CD4-positive, alpha-beta T cell treated with Interleukin-15 for 4 hours (primary cell): ENCODE results near the gene ACKR4.
"Not testable (repeated sequence)": the region's sequence is repeated elsewhere in the genome, so short reads cannot be mapped to it uniquely, and the experiment has no call there.

Source experiments
- DNase-seq: peaks from one replicate; pipeline ENCODE4 v3.0.0-alpha.2; 2020; ENCODE audit warnings: low spot score

The ACKR4 gene

GRCh38 chr3:132596816-132597433 lies at the start of gene ACKR4:
Gene ACKR4, plus strand, starts transcription at chr3:132597270. Its CDS starts 3,128 bp downstream, at chr3:132600398.
- no peak for DNase-seq

- DNase-seq = no peak
Measured at GRCh38 chr3:132549169-132549568, 47.9 kb upstream of the ACKR4 start.

GRCh38 chr3:132549890-132550578 lies 47.0 kb upstream of the ACKR4 start:
- DNase-seq = no peak

GRCh38 chr3:132550579-132551305 lies 46.3 kb upstream of the ACKR4 start:
- DNase-seq = no peak

- DNase-seq = no peak
Measured at GRCh38 chr3:132553826-132554225, 43.2 kb upstream of the ACKR4 start.

GRCh38 chr3:132554437-132554836 lies 42.6 kb upstream of the ACKR4 start:
- no peak for DNase-seq

- DNase-seq = no peak
Measured at GRCh38 chr3:132555306-132556035, 41.6 kb upstream of the ACKR4 start.

- not testable (repeated sequence) for DNase-seq
Measured at GRCh38 chr3:132556036-132556386, 41.1 kb upstream of the ACKR4 start.

GRCh38 chr3:132556508-132557159 lies 40.4 kb upstream of the ACKR4 start:
- no peak for DNase-seq

- no peak for DNase-seq
Measured at GRCh38 chr3:132561003-132561402, 36.1 kb upstream of the ACKR4 start.

GRCh38 chr3:132563420-132564069 lies 33.5 kb upstream of the ACKR4 start:
- DNase-seq = no peak

- DNase-seq = no peak
Measured at GRCh38 chr3:132564070-132564465, 33.0 kb upstream of the ACKR4 start.

GRCh38 chr3:132568422-132568821 lies 28.6 kb upstream of the ACKR4 start:
- DNase-seq = no peak

- no peak for DNase-seq
Measured at GRCh38 chr3:132569153-132569552, 27.9 kb upstream of the ACKR4 start.

GRCh38 chr3:132569580-132569979 lies 27.5 kb upstream of the ACKR4 start:
- no peak for DNase-seq

GRCh38 chr3:132570016-132570415 lies 27.1 kb upstream of the ACKR4 start:
- no peak for DNase-seq

GRCh38 chr3:132573797-132574211 lies 23.3 kb upstream of the ACKR4 start:
- no peak for DNase-seq

GRCh38 chr3:132587401-132587800 lies 9.7 kb upstream of the ACKR4 start:
- no peak for DNase-seq

GRCh38 chr3:132592216-132592615 lies 4.9 kb upstream of the ACKR4 start:
- no peak for DNase-seq

GRCh38 chr3:132593241-132593946 lies 3.7 kb upstream of the ACKR4 start:
- DNase-seq = no peak

GRCh38 chr3:132593947-132594323 lies 3.1 kb upstream of the ACKR4 start:
- no peak for DNase-seq
